ENCODE results near the gene SH3GL2. TPM values are rescaled to one million over a fixed set of nuclear protein-coding genes. Genes with fewer than 3 reads are reported as not detected.

Gene SH3GL2
- total RNA-seq, 4 donors from 2014 or later, result 0.67 TPM; not detected in 3

- H3K9me3 ChIP-seq, result no peaks in the 10 kb centered on the region
- H3K27me3 ChIP-seq, result no peaks in the 10 kb centered on the region
- no peaks in the 10 kb centered on the region for H3K36me3 ChIP-seq
- no peaks in the 10 kb centered on the region for H3K4me1 ChIP-seq
- H3K4me3 ChIP-seq, result no peak overlapping the region
- no peak for DNase-seq
- no peak overlapping the region for H3K27ac ChIP-seq
- TF ChIP-seq POLR2A (IDR thresholded peaks at IDR 0.05) (no peak), CTCF (IDR thresholded peaks at IDR 0.05) (no peak)
Observed at GRCh38 chr9:17783227-17783626, 204.4 kb downstream of the SH3GL2 start.

GRCh38 chr9:17789316-17789715, 210.4 kb downstream of the SH3GL2 start:
- Histone ChIP-seq H3K27ac (no peak overlapping the region), H3K9me3 (no peaks in the 10 kb centered on the region), H3K36me3 (no peaks in the 10 kb centered on the region), H3K4me3 (no peak overlapping the region), H3K27me3 (no peaks in the 10 kb centered on the region), H3K4me1 (no peaks in the 10 kb centered on the region)
- TF ChIP-seq POLR2A (IDR thresholded peaks at IDR 0.05), result no peak
- TF ChIP-seq CTCF (IDR thresholded peaks at IDR 0.05), result no peak
- DNase-seq, result no peak

GRCh38 chr9:17793713-17794622, 215.1 kb downstream of the SH3GL2 start:
- peak in 3 of 6 experiments; percentile 35 to 44 (median 39) for TF ChIP-seq CTCF (IDR thresholded peaks at IDR 0.05)
- no peak for TF ChIP-seq POLR2A (IDR thresholded peaks at IDR 0.05)
- Histone ChIP-seq H3K4me1 (no peaks in the 10 kb centered on the region), H3K9me3 (no peaks in the 10 kb centered on the region), H3K27ac (no peak overlapping the region), H3K27me3 (no peaks in the 10 kb centered on the region), H3K36me3 (no peaks in the 10 kb centered on the region), H3K4me3 (no peak overlapping the region)
- no peak for DNase-seq

- TF ChIP-seq CTCF (IDR thresholded peaks at IDR 0.05) (no peak), POLR2A (IDR thresholded peaks at IDR 0.05) (no peak)
- no peaks in the 10 kb centered on the region for H3K4me1 ChIP-seq
- no peak overlapping the region for H3K27ac ChIP-seq
- H3K27me3 ChIP-seq, result no peaks in the 10 kb centered on the region
- no peaks in the 10 kb centered on the region for H3K36me3 ChIP-seq
- H3K9me3 ChIP-seq, result no peaks in the 10 kb centered on the region
- H3K4me3 ChIP-seq, result no peak overlapping the region
- DNase-seq, result no peak
Observed at GRCh38 chr9:17795744-17796143, 216.9 kb downstream of the SH3GL2 start.

- TF ChIP-seq POLR2A (IDR thresholded peaks at IDR 0.05), result no peak
- no peak for TF ChIP-seq CTCF (IDR thresholded peaks at IDR 0.05)
- no peak overlapping the region for H3K4me3 ChIP-seq
- H3K4me1 ChIP-seq, result no peaks in the 10 kb centered on the region
- DNase-seq, result no peak
- H3K9me3 ChIP-seq, result no peaks in the 10 kb centered on the region
- no peak overlapping the region for H3K27ac ChIP-seq
- no peaks in the 10 kb centered on the region for H3K36me3 ChIP-seq
- H3K27me3 ChIP-seq, result no peaks in the 10 kb centered on the region
Observed at GRCh38 chr9:17799369-17799768, 220.5 kb downstream of the SH3GL2 start.

Measured in Peyer's patch (tissue), 4 donors.